Lung (tissue), 12 donors: Measurements from ENCODE around the gene CBX5. TPM values are rescaled to one million over a fixed set of nuclear protein-coding genes. Genes with fewer than 3 reads are reported as not detected.

ENCODE experiments used
- ATAC-seq: fragments of 200-7000 bp; cut with Tn5 transposase; one replicate; pipeline ENCODE4 v1.9.1; 2020; ENCODE audit warnings: moderate number of reproducible peaks; ENCODE audit not compliant: insufficient read depth, low FRiP score
- DNase-seq, 3 donors: peaks; one replicate each; pipeline ENCODE4 v3.0.0-alpha.2; 2013 to 2017
- H3K27ac ChIP-seq, 2 donors: one replicate each; pipeline ENCODE4 v1.5.1; 2013; ENCODE audit warnings: mild to moderate bottlenecking in 2 of 2, moderate library complexity in 2 of 2, control low read depth in 1 of 2, inconsistent platforms in 1 of 2, low read depth in 1 of 2, low read length in 1 of 2
- H3K27me3 ChIP-seq, 3 donors: one replicate each; pipeline ENCODE4 v1.5.1; 2013; ENCODE audit warnings: low read length in 2 of 3; ENCODE audit not compliant: control insufficient read depth in 3 of 3, insufficient read depth in 3 of 3
- H3K36me3 ChIP-seq, 4 donors: one replicate each; pipeline ENCODE4 v1.5.1; 2013; ENCODE audit warnings: low read length in 4 of 4, mild to moderate bottlenecking in 1 of 4, moderate library complexity in 1 of 4; ENCODE audit not compliant: control insufficient read depth in 4 of 4, insufficient read depth in 4 of 4
- H3K4me1 ChIP-seq, 5 donors: one replicate each; pipeline ENCODE4 v1.5.1; 2013; ENCODE audit warnings: low read length in 5 of 5, mild to moderate bottlenecking in 2 of 5, moderate library complexity in 1 of 5; ENCODE audit not compliant: control insufficient read depth in 5 of 5, insufficient read depth in 5 of 5
- H3K4me3 ChIP-seq: one replicate; pipeline ENCODE4 v1.5.1; 2013; ENCODE audit warnings: mild to moderate bottlenecking, control low read depth, moderate library complexity
- H3K9ac ChIP-seq, 2 donors: one replicate each; pipeline ENCODE4 v1.5.1; 2013; ENCODE audit warnings: low read length in 2 of 2, control low read depth in 1 of 2; ENCODE audit not compliant: insufficient read depth in 1 of 2
- H3K9me3 ChIP-seq, 4 donors: one replicate each; pipeline ENCODE4 v1.5.1; 2013; ENCODE audit warnings: low read length in 3 of 4, mild to moderate bottlenecking in 1 of 4, moderate library complexity in 1 of 4; ENCODE audit not compliant: control insufficient read depth in 4 of 4, insufficient read depth in 3 of 4
- CTCF ChIP-seq: IDR thresholded peaks from 2 replicates; pipeline ENCODE4 v1.5.1; 2012; ENCODE audit warnings: mild to moderate bottlenecking; ENCODE audit errors: control extremely low read depth, extremely low read depth
- WGBS, 2 donors: extraction: QIAGEN DNeasy Blood & Tissue Kit; methylation state at CpG; one replicate each; pipeline ENCODE4 v1.1.7; 2013; 5-methylcytosine and 5-hydroxymethylcytosine counted together
- polyA plus RNA-seq, 2 donors: library from polyadenylated mRNA; stranded (reverse); fragments of 200-250 nt; gene quantifications; one replicate each; pipeline ENCODE4 v1.2.1, GENCODE V29; 2013
- total RNA-seq, 2 donors: library from RNA; depleted of rRNA in 1 of 2; stranded (reverse); fragments of >200 nt in 1 of 2; gene quantifications; one replicate each; pipeline ENCODE4 v1.2.1, GENCODE V29; 2014 to 2021
- donor health status: control.
- donor health status: control.
- donor health status: Bipolar disorder and iron deficiency.
- donor health status: healthy.
- donor health status: DM: yes; HTN: yes; CAD: no.

CBX5 gene
- total and polyA plus RNA-seq, 4 donors: 8.3 to 78.3 (median 30.3) TPM

DNA sequence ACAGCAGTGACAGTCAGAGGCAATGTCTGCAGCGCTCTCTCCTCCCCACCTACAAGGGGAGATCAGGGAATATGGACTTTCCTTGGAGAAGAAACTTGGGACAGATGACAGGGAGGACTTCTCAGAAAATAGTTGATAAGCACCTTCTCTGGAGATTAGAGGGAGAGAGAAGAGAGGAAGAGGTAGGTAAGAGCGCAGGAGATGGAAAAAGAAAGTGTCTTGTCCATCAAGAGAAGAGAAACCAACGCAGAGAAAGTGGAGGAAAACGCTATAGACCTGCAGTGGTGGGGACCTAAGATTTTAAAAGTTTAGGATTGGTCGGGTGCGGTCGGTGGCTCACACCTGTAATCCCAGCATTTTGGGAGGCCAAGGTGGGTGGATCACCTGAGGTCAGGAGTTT, 75.6 kb downstream of the CBX5 start:
- Histone ChIP-seq H3K9me3 (peaks cover 0 to 2% (median 0%) of the 10 kb centered on the region in 4 donors), H3K36me3 (no peaks in the 10 kb centered on the region), H3K4me3 (no peak overlapping the region), H3K27ac (no peak overlapping the region), H3K4me1 (no peaks in the 10 kb centered on the region), H3K9ac (no peak overlapping the region), H3K27me3 (peaks cover 0 to 34% (median 9%) of the 10 kb centered on the region in 3 donors)
- WGBS, 2 donors: 71 to 84% methylated on average over 7 of the region's 7 CpGs
- DNase-seq (no peak), ATAC-seq (no peak)
- TF ChIP-seq CTCF: no peak

DNA sequence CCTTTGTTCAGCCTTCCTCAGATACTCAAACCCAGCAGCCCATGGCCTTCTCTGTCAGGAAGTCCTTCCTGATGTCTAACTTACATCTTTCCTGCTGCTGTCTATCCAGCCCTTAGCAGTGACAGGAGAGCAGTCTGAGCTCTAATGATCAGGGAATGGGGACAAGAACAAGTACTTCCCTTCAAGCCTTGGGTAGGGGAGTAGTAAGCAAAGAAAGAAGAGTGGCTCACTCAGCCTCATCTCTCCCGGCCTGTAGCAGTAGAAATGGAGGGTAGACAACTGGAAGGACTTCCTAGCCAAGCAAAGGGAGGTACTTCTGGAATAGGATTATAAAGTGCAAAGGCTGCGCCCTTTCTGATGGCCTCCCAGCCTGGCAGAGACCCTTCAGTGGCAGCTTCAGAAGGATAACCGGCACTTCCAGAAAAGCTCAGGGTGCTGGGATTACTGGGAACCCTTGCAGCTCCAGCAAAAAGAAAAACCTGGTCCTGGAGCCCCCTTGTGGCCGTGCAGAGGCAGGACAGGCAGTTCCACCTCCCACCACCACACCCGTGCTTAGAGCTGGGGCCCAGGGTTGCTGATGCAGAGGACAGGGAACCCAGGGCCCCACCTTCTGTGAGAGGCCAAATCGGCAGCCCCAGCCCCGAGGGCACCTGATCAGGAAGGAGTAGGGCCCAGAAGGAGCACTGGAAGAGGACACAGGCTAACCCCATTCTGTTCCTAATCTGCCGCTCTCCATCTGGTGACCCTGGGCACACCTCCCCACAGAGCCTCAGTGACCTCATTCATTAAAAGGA, 78.7 kb downstream of the CBX5 start:
- DNase-seq: peak; percentile 70 to 79 (median 74)
- H3K36me3 ChIP-seq: no peaks in the 10 kb centered on the region

DNA sequence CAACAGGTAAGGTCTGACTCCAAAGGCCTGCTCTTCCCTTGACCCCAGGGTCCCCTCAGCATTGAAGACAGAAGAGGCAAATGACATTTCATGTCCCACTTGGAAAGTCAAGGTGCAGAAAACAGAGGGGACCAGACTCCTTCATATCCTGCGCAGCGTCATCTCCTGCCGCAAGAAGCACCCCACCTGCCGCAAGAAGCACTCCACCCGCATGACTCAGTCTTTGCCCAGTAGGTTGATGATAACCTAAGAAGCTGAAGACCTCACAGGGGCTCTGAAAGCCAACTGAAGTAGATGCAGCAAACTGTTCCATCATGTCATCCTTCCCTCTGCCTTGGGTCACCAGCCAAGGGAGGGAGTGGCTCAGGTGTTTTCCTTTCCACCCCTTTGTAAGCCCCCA, 79.5 kb downstream of the CBX5 start:
- H3K9ac ChIP-seq: no peak overlapping the region

More for the DNA sequence above, 78.7 kb downstream of the CBX5 start:
- peaks cover 0 to 47% (median 5%) of the 10 kb centered on the region in 3 donors for H3K27me3 ChIP-seq
- H3K4me3 ChIP-seq: no peak overlapping the region
- peaks cover 0 to 11% (median 0%) of the 10 kb centered on the region in 5 donors for H3K4me1 ChIP-seq
- WGBS, 2 donors: 20 to 22% methylated on average over 8 of the region's 8 CpGs
- TF ChIP-seq CTCF: peak; percentile 81
- no peak overlapping the region for H3K9ac ChIP-seq
- H3K9me3 ChIP-seq: peaks cover 0 to 2% (median 0%) of the 10 kb centered on the region in 4 donors
- peak; percentile 91 for ATAC-seq
- H3K27ac ChIP-seq: no peak overlapping the region

More for the DNA sequence above, 79.5 kb downstream of the CBX5 start:
- ATAC-seq (no peak), DNase-seq (no peak)
- H3K4me3 ChIP-seq: no peak overlapping the region
- peaks cover 0 to 47% (median 5%) of the 10 kb centered on the region in 3 donors for H3K27me3 ChIP-seq
- H3K36me3 ChIP-seq: no peaks in the 10 kb centered on the region
- TF ChIP-seq CTCF: no peak
- 88 to 94% methylated on average over 5 of the region's 5 CpGs for WGBS, 2 donors
- H3K9me3 ChIP-seq: no peaks in the 10 kb centered on the region
- H3K4me1 ChIP-seq: peaks cover 0 to 18% (median 2%) of the 10 kb centered on the region in 5 donors
- no peak overlapping the region for H3K27ac ChIP-seq
